Natural killer cell (primary cell): ENCODE data around the gene RBM47. TPM values are rescaled to one million over a fixed set of nuclear protein-coding genes. Genes with fewer than 3 reads are reported as not detected.

ENCODE experiments used
- ATAC-seq, 3 donors: fragments of 150-1000 bp in 2 of 3; fragments of 200-7000 bp in 1 of 3; cut with Tn5 transposase; 1 replicate in 1 of 3; 2 replicates in 2 of 3; pipeline ENCODE4 v1.10.0; 2021; ENCODE audit warnings: mild to moderate bottlenecking in 2 of 3, moderate library complexity in 2 of 3
- DNase-seq, 2 donors: peaks; one replicate each; pipeline versions ENCODE4 v3.0.0 to v3.0.0-alpha.2; 2013 to 2021; ENCODE audit warnings: mixed read lengths in 1 of 2
- H3K27ac ChIP-seq: one replicate; pipeline ENCODE4 v1.5.1; 2013; ENCODE audit warnings: mild to moderate bottlenecking, low read length
- H3K27me3 ChIP-seq: one replicate; pipeline ENCODE4 v1.6.1; 2013; ENCODE audit warnings: low read length; ENCODE audit not compliant: control insufficient read depth, insufficient read depth
- H3K36me3 ChIP-seq: one replicate; pipeline ENCODE4 v1.6.1; 2013; ENCODE audit warnings: low read length; ENCODE audit not compliant: control insufficient read depth, insufficient read depth
- H3K4me1 ChIP-seq: one replicate; pipeline ENCODE4 v1.6.1; 2013; ENCODE audit warnings: low read length; ENCODE audit not compliant: control insufficient read depth, insufficient read depth
- H3K4me3 ChIP-seq: one replicate; pipeline ENCODE4 v1.5.1; 2013; ENCODE audit warnings: low read length
- H3K9me3 ChIP-seq: one replicate; pipeline ENCODE4 v1.6.1; 2013; ENCODE audit warnings: low read length; ENCODE audit not compliant: control insufficient read depth, insufficient read depth
- H3K27ac Mint-ChIP-seq, 2 donors: one replicate each; pipeline ENCODE4 v1.8.0; 2022; ENCODE audit warnings: mild to moderate bottlenecking in 2 of 2, mixed read lengths in 2 of 2, moderate library complexity in 1 of 2
- H3K27me3 Mint-ChIP-seq, 2 donors: one replicate each; pipeline ENCODE4 v1.8.0; 2022; ENCODE audit warnings: low read depth in 2 of 2, mixed read lengths in 2 of 2
- H3K36me3 Mint-ChIP-seq: one replicate; pipeline ENCODE4 v1.8.0; 2022; ENCODE audit warnings: mixed read lengths
- H3K4me1 Mint-ChIP-seq, 2 donors: one replicate each; pipeline ENCODE4 v1.8.0; 2022; ENCODE audit warnings: mixed read lengths in 2 of 2
- H3K4me3 Mint-ChIP-seq: one replicate; pipeline ENCODE4 v1.8.0; 2022; ENCODE audit warnings: mild to moderate bottlenecking, moderate library complexity, mixed read lengths
- H3K9me3 Mint-ChIP-seq, 2 donors: one replicate each; pipeline ENCODE4 v1.8.0; 2022; ENCODE audit warnings: mixed read lengths in 2 of 2
- WGBS: methylation state at CpG from one replicate; pipeline ENCODE4 v1.1.7; 2013; ENCODE audit warnings: missing lambda C conversion rate; ENCODE audit not compliant: insufficient coverage; 5-methylcytosine and 5-hydroxymethylcytosine counted together
- intact Hi-C: fragments of 100-400 bp; cut with micrococcal nuclease; formaldehyde crosslinking; loops from one replicate; pipeline ENCODE4 v1.14.2; 2022
- total RNA-seq, 4 donors: library from RNA; stranded (reverse); fragments of 120-200 nt in 1 of 4; gene quantifications; one replicate each; pipeline versions ENCODE4 v1.2.3 to v1.2.4, GENCODE V29; 2013 to 2022
- TF ChIP-seq, protein P1 (sequence below): fragments of 200-600 bp; IDR thresholded peaks from one replicate; pipeline ENCODE4 v1.8.0; 2022; ENCODE audit warnings: antibody characterized with exemption

Gene RBM47
- total RNA-seq, 3 donors from 2014 or later (not counting 1 experiment from before 2014, with no cell fraction given), result 2.0 to 7.7 (median 3.9) TPM

DNA sequence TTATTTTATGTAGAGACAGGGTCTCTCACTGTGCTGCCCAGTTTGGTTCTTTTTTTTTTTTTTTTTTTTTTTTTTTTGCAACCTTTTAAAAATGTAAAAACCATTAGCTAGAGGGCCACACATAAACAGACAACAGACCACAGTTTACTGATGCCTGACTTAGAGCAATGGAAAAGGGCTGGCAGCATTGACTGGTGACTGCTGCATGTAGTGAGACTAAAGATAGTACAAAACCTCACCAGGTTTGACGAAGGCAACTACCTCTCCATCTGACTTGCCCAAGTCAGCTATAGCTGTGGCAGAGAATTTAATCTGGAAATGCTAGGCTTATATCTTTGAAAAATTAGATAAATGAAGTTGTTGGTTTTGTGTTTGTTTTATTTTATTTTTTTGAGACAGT lies 102.9 kb downstream of the RBM47 start:
- Histone ChIP-seq H3K27ac (no peak overlapping the region), H3K36me3 (no peaks in the 10 kb centered on the region), H3K4me3 (no peak overlapping the region), H3K4me1 (no peaks in the 10 kb centered on the region), H3K27me3 (no peaks in the 10 kb centered on the region), H3K9me3 (no peaks in the 10 kb centered on the region)
- Mint-ChIP-seq H3K27ac (no peak overlapping the region), H3K27me3 (no peaks in the 10 kb centered on the region), H3K4me3 (no peak overlapping the region), H3K4me1 (no peaks in the 10 kb centered on the region), H3K36me3 (no peaks in the 10 kb centered on the region), H3K9me3 (no peaks in the 10 kb centered on the region)
- no CpG with 5 or more reads among the region's 1 CpG for WGBS
- no peak for DNase-seq
- no peak for ATAC-seq
- intact Hi-C loops, result no loop called here
- TF ChIP-seq, protein P1, sequence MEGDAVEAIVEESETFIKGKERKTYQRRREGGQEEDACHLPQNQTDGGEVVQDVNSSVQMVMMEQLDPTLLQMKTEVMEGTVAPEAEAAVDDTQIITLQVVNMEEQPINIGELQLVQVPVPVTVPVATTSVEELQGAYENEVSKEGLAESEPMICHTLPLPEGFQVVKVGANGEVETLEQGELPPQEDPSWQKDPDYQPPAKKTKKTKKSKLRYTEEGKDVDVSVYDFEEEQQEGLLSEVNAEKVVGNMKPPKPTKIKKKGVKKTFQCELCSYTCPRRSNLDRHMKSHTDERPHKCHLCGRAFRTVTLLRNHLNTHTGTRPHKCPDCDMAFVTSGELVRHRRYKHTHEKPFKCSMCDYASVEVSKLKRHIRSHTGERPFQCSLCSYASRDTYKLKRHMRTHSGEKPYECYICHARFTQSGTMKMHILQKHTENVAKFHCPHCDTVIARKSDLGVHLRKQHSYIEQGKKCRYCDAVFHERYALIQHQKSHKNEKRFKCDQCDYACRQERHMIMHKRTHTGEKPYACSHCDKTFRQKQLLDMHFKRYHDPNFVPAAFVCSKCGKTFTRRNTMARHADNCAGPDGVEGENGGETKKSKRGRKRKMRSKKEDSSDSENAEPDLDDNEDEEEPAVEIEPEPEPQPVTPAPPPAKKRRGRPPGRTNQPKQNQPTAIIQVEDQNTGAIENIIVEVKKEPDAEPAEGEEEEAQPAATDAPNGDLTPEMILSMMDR, result no peak

DNA sequence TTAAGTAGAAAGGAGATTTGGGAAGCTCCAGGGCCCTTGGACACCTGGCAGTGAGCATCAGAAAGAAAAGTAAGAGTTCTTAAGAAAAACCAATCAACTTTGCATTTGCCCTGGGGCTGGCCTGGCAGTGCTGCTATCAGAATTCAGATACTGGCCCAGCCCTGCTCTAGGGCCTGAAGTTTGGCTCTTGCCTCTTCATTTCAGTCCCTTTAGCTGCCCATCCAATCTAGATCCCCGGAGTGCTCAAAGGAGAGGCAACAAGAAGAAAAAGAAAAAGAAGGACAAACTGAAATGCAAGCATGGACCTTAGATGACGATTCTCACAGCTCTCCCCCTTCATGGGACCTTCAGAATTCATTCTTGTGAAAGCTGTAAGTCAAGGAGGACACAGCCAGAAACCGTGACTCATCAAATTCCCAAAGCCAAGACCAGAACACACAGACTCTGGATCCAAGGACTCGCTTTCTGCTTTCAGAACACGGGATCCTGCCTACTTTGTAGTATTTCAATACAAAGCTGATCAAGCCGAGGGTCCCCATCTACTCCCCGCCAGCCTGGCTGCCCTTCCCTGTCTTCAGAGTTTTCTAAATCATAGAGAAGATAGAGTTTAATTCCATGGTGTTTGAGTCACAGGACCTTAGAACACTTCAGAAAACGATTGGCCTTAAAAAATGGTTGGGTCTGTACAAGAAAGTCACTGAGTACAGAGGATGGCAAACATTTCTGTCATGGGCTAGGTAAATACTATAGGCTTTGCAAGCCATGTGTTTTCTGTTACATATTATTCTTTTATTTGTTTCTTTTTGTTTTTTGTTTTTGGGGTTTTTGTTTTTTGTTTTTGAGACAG lies 103.7 kb downstream of the RBM47 start:
- 78% methylated on average over 8 of the region's 8 CpGs for WGBS
- no peak overlapping the region for H3K4me3 ChIP-seq
- TF ChIP-seq, protein P1, result no peak
- no peak overlapping the region for H3K27ac ChIP-seq
- no peaks in the 10 kb centered on the region for H3K27me3 ChIP-seq
- Mint-ChIP-seq H3K4me3 (no peak overlapping the region), H3K27me3 (no peaks in the 10 kb centered on the region), H3K9me3 (no peaks in the 10 kb centered on the region), H3K27ac (no peak overlapping the region), H3K4me1 (no peaks in the 10 kb centered on the region), H3K36me3 (no peaks in the 10 kb centered on the region)
- H3K9me3 ChIP-seq, result no peaks in the 10 kb centered on the region
- H3K36me3 ChIP-seq, result no peaks in the 10 kb centered on the region
- DNase-seq, result no peak
- intact Hi-C loops, result no loop called here
- no peak for ATAC-seq
- H3K4me1 ChIP-seq, result no peaks in the 10 kb centered on the region

DNA sequence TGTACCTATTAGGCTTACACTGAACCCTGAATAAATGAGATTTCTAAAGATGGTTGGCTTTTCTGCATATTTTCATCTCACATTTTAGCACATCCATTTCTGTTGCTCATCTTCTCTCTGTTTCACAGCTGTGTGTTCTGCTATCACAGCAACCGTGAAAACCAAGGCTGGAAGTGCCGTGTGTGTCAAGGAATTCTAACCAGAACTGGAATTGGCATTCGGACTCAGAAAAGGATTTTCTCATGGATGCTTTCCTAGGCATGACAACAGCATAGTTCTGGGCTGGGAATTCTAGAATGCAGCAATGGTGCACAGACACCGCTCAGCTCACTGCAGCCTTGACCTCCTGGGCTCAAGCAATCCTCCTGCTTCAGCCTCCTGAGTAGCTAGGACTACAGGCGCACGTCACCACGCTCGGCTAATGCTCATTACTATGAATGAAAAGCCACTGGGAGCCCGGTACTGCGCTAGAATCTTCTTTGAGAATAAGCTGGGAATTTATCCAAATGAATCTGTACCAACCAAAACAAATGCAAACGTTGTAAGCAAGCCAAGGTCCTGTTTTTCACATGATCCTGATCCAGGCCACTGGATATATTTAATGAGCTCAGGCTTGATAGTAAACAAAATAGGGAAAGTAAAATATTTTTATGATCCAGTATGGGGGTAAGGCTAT lies 105.2 kb downstream of the RBM47 start:
- DNase-seq, result no peak
- ATAC-seq, result no peak
- Histone ChIP-seq H3K4me1 (no peaks in the 10 kb centered on the region), H3K36me3 (no peaks in the 10 kb centered on the region), H3K9me3 (no peaks in the 10 kb centered on the region), H3K27me3 (no peaks in the 10 kb centered on the region), H3K27ac (no peak overlapping the region), H3K4me3 (no peak overlapping the region)
- Mint-ChIP-seq H3K4me3 (no peak overlapping the region), H3K9me3 (no peaks in the 10 kb centered on the region), H3K27ac (no peak overlapping the region), H3K4me1 (no peaks in the 10 kb centered on the region), H3K36me3 (no peaks in the 10 kb centered on the region), H3K27me3 (no peaks in the 10 kb centered on the region)
- intact Hi-C loops, result no loop called here
- 91% methylated on average over 11 of the region's 11 CpGs for WGBS
- TF ChIP-seq, protein P1, result no peak
